ENCODE measurements around the gene CKLF.
"Not testable (repeated sequence)": the region's sequence is repeated elsewhere in the genome, so short reads cannot be mapped to it uniquely, and the experiment has no call there.

The CKLF gene

DNA sequence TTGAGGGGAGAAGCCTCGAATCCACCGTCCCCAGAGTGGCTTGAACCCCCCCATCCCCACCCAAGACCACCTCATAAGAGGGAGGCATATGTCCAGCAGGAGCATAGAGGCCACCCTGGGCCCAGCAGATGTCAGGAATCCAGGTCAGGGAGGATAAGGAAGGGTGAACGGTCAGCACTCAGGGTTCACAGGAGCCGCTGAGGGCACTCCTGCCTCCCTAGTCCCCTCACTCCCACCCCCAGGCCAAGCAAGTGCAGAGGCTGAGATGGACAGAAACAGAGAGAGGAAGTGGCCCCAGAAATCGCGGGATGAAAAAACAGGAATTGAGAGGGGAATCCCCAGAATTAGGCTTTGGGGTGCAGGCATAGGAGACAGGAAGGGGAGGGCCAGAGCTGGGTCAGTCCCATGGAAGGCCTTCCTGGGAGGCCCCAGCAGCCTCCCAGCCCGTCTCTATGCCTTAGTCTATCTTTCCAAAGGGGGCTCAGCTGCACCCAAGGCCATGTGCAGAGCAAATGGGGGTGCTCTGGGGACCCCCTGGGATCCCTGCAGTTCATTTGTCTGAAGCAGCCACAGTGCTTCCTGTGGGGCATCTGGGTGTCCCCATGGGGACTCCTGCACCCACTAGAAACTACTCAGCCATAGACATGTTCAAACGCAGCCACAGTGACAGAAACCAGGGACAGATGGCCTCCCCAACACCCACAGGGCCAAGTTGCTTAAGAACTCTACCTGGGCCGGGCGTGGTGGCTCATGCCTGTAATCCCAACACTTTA, 53.8 kb downstream of the CKLF start:
- Histone ChIP-seq H3K4me1 (ENCODE audit: insufficient read depth, low read length) (peaks cover 10% of the 10 kb centered on the region), H3K27ac (ENCODE audit: low read depth, low read length) (no peak overlapping the region), H3K27me3 (ENCODE audit: insufficient read depth, low read length) (no peaks in the 10 kb centered on the region), H3K36me3 (ENCODE audit: insufficient read depth, low read length) (peaks cover 24% of the 10 kb centered on the region), H3K4me3 (ENCODE audit: low read length) (peak overlapping the region; percentile 92), H3K9me3 (ENCODE audit: insufficient read depth, low read depth, low read length) (peaks cover 2% of the 10 kb centered on the region; the same call in 1 of the 2 replicates), H3K9ac (ENCODE audit: low read depth, low read length) (peak overlapping the region; percentile 80; the same call in 1 of the 2 replicates)
- WGBS = 67% methylated on average over 9 of the region's 10 CpGs

DNA sequence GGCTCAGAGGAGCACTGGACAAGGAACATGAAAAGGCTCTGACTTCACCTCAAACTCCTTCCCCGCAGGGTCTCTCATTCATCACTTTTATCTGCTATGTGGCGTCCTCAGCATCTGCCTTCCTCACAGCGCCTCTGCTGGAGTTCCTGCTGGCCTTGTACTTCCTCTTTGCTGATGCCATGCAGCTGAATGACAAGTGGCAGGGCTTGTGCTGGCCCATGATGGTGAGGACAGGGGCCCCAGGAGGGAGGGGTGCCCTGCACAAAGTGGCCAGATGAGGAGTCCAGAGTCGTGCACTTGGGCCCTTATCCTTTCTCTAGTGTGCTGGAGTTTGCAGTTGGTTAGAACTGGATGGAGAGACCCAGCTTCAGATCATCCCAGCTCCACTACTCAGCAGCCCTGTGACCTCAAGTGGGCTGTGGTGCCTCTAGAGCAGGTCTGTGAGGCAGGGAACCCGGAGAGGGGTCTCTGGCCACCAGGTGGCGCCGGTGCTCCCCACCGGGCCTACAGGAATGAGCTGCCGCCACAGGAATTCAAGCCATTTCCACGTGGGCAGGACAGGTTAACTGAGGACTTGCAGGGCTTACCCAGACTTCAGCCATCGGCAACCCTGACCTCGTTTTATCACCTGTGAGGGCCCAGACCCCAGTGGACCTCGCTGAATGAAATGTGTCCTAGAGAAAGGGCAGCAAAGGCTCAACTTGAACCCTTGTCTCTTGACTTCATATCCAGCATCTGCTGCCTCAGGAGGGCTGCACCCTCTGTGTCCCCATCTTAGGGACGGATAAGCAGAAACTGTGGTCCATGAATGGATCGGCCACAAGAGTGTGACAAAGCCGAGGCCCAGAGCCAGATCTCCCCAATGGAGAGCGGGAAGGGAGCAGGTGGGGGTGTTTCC, 56.1 kb downstream of the CKLF start:
- 43% methylated on average over 17 of the region's 17 CpGs for WGBS
- H3K9ac ChIP-seq (ENCODE audit: low read depth, low read length) = no peak overlapping the region
- peaks cover 10% of the 10 kb centered on the region for H3K4me1 ChIP-seq (ENCODE audit: insufficient read depth, low read length)
- no peak overlapping the region for H3K4me3 ChIP-seq (ENCODE audit: low read length)
- H3K9me3 ChIP-seq (ENCODE audit: insufficient read depth, low read depth, low read length) = peaks cover 1% of the 10 kb centered on the region; the same call in 1 of the 2 replicates
- H3K27ac ChIP-seq (ENCODE audit: low read depth, low read length) = peak overlapping the region; percentile 73; the same call in 1 of the 2 replicates
- H3K27me3 ChIP-seq (ENCODE audit: insufficient read depth, low read length) = no peaks in the 10 kb centered on the region
- peaks cover 46% of the 10 kb centered on the region for H3K36me3 ChIP-seq (ENCODE audit: insufficient read depth, low read length)

DNA sequence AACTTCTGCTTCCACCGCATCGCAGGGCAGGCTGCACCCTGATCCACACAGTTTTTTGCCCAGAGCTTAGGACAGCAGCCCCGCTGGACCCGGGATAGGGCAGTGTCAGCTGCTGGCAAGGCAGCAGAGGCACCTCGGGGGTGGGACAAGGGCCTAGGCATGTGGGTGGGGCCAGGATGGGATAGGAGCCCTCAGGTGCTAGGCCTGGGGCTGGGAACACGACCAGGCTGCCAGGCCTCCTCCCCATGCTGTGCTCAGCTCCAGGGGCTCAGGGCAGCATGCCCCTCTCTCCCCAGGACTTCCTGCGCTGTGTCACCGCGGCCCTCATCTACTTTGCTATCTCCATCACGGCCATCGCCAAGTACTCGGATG, 56.7 kb downstream of the CKLF start:
- Histone ChIP-seq H3K36me3 (ENCODE audit: insufficient read depth, low read length) (peaks cover 52% of the 10 kb centered on the region), H3K9me3 (ENCODE audit: insufficient read depth, low read depth, low read length) (peaks cover 3% of the 10 kb centered on the region; the same call in 1 of the 2 replicates), H3K4me1 (ENCODE audit: insufficient read depth, low read length) (peaks cover 10% of the 10 kb centered on the region), H3K4me3 (ENCODE audit: low read length) (no peak overlapping the region), H3K27ac (ENCODE audit: low read depth, low read length) (peak overlapping the region; percentile 24; the same call in 1 of the 2 replicates), H3K27me3 (ENCODE audit: insufficient read depth, low read length) (no peaks in the 10 kb centered on the region), H3K9ac (ENCODE audit: low read depth, low read length) (no peak overlapping the region)
- WGBS = 89% methylated on average over 12 of the region's 12 CpGs

DNA sequence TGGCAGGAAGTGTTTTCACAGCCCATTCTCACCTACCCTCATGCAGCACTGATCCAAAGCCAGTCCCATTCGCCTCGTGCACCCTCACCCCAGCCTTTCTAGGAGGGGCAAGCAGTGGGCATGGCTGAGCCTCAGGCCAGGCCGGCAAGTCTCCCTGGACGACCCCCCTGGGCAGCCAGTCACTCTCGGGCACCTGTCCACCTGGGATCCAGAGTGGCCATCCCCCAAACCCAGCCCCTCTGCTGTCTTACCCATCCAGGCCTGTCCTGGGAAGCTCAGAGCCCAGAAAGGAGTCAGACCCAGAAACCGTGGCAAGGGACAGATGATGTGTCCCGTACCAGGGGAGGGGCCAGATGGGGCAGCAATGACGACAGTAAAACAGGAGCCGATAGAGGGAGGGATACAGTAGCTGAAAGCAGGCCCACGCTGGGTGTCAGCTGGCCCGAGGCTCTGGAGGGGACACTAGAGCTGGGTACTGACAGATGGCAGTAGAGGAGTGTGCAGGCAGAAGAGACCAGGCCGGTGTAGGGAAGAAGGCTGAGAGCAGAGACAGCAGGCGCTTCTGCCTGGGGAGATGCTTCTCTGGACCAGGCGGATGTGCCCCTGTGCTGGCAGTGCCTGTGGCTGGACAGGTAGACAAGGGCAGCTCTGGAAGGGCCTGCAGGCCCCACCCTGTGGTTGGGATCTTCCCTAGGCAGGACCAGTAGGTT, 57.9 kb downstream of the CKLF start:
- peaks cover 10% of the 10 kb centered on the region for H3K4me1 ChIP-seq (ENCODE audit: insufficient read depth, low read length)
- no peak overlapping the region for H3K4me3 ChIP-seq (ENCODE audit: low read length)
- no peak overlapping the region for H3K27ac ChIP-seq (ENCODE audit: low read depth, low read length)
- H3K9ac ChIP-seq (ENCODE audit: low read depth, low read length) = no peak overlapping the region
- 92% methylated on average over 14 of the region's 14 CpGs for WGBS
- H3K27me3 ChIP-seq (ENCODE audit: insufficient read depth, low read length) = no peaks in the 10 kb centered on the region
- H3K36me3 ChIP-seq (ENCODE audit: insufficient read depth, low read length) = peaks cover 63% of the 10 kb centered on the region
- peaks cover 3% of the 10 kb centered on the region; the same call in 1 of the 2 replicates for H3K9me3 ChIP-seq (ENCODE audit: insufficient read depth, low read depth, low read length)

DNA sequence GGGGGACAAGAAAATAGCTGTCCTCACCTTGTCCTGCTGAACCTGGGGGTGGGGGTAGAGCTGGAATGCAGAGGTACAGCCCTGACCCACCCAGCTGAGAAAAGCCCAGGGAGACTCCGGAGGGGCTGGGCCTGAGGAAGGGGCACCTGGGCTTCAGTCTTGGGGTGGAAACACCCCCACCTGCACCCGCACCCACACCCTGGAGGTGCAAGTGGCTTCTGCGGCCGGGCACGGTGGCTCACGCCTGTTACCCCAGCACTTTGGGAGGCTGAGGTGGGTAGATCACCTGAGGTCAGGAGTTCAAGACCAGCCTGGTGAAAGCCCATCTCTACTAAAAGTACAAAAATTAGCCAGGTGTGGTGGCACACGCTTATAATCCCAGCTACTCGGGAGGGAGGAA, 59.5 kb downstream of the CKLF start:
- H3K4me3 ChIP-seq (ENCODE audit: low read length); H3K9ac ChIP-seq (ENCODE audit: low read depth, low read length); H3K27ac ChIP-seq (ENCODE audit: low read depth, low read length); H3K9me3 ChIP-seq (ENCODE audit: insufficient read depth, low read depth, low read length); H3K27me3 ChIP-seq (ENCODE audit: insufficient read depth, low read length): not testable (repeated sequence)
- H3K36me3 ChIP-seq (ENCODE audit: insufficient read depth, low read length) = peaks cover 63% of the 10 kb centered on the region
- H3K4me1 ChIP-seq (ENCODE audit: insufficient read depth, low read length) = peaks cover 16% of the 10 kb centered on the region
- 98% methylated on average over 8 of the region's 8 CpGs for WGBS

DNA sequence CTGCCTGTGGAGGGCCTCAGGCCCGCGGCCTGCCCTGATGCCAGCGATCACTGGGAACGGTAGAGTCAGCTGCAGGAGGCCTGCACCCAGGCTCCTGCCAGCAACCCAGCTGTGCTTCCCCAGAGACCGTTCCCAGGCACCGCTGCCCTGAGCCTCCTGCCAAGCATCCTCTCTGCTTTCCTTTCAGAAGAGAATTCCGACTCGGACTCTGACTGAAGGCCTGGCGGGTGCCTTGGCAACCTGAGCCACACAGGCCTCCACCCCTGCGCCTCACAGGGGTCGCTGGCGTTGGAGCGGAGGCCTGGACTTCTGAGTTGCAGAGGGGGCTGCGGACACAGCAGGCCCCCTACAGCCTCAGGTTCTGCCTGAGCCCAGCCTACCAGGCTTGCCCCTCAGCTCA, 60.0 kb downstream of the CKLF start:
- Histone ChIP-seq H3K27me3 (ENCODE audit: insufficient read depth, low read length) (no peaks in the 10 kb centered on the region), H3K36me3 (ENCODE audit: insufficient read depth, low read length) (peaks cover 63% of the 10 kb centered on the region), H3K9ac (ENCODE audit: low read depth, low read length) (no peak overlapping the region), H3K4me1 (ENCODE audit: insufficient read depth, low read length) (peaks cover 21% of the 10 kb centered on the region), H3K9me3 (ENCODE audit: insufficient read depth, low read depth, low read length) (peaks cover 3% of the 10 kb centered on the region; the same call in 1 of the 2 replicates), H3K4me3 (ENCODE audit: low read length) (no peak overlapping the region), H3K27ac (ENCODE audit: low read depth, low read length) (no peak overlapping the region)
- WGBS = 89% methylated on average over 14 of the region's 14 CpGs

DNA sequence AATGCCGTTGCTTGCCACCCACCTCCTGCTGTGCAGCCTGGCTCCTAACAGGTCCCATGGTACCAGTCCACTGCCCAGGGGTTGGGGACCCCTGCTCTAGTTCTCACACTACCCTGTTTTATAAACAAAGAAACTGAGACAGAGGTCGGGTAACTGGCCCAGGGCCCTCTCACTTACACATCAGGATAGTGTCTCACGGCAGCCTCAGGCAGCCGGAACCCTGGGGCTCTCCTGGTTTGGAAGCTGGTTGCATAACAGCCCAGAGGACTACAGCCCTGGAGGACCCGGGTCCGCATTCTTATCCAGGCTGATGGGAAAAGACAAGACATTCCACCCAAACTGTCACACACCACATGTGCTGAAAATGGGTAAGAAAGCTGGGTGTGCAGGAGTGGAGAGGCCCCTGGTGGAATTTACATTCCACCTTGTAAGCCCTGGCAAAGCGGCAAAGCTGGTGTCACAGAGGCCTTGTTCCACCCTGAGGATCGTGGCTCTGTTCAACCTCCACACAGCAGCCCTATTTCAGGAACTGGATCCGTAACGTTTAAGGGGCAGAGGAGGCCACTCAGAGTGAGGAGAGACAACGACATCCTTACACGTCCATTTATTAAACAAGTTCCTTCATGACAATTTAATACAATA, 61.9 kb downstream of the CKLF start:
- no peak overlapping the region for H3K4me3 ChIP-seq (ENCODE audit: low read length)
- peaks cover 3% of the 10 kb centered on the region; the same call in 1 of the 2 replicates for H3K9me3 ChIP-seq (ENCODE audit: insufficient read depth, low read depth, low read length)
- H3K36me3 ChIP-seq (ENCODE audit: insufficient read depth, low read length) = peaks cover 63% of the 10 kb centered on the region
- peaks cover 22% of the 10 kb centered on the region for H3K4me1 ChIP-seq (ENCODE audit: insufficient read depth, low read length)
- no peak overlapping the region for H3K9ac ChIP-seq (ENCODE audit: low read depth, low read length)
- no peaks in the 10 kb centered on the region for H3K27me3 ChIP-seq (ENCODE audit: insufficient read depth, low read length)
- WGBS = 90% methylated on average over 11 of the region's 12 CpGs
- H3K27ac ChIP-seq (ENCODE audit: low read depth, low read length) = no peak overlapping the region

Data from HUES64 (cell line).